Neuronal stem cell (in vitro differentiated cells): ENCODE measurements around the gene GAN.

Experiments used
- DNase-seq: peaks from one replicate; pipeline ENCODE4 v3.0.0-alpha.2; 2013; ENCODE audit warnings: low spot score
- H2AFZ ChIP-seq: one replicate; pipeline ENCODE4 v1.6.1; 2013; ENCODE audit warnings: mild to moderate bottlenecking, low read length, inconsistent platforms
- H2AK5ac ChIP-seq: 2 replicates; pipeline ENCODE4 v1.6.1; 2013; ENCODE audit warnings: low read depth, mild to moderate bottlenecking, inconsistent platforms, low read length, moderate library complexity, mixed read lengths
- H2BK120ac ChIP-seq: 2 replicates; pipeline ENCODE4 v1.6.1; 2013; ENCODE audit warnings: low read depth, mild to moderate bottlenecking, inconsistent platforms, low read length, moderate library complexity, mixed read lengths
- H2BK12ac ChIP-seq: one replicate; pipeline ENCODE4 v1.6.1; 2013; ENCODE audit warnings: low read length, inconsistent platforms
- H2BK15ac ChIP-seq: 2 replicates; pipeline ENCODE4 v1.6.1; 2013; ENCODE audit warnings: mild to moderate bottlenecking, low read length, inconsistent platforms, mixed read lengths
- H2BK5ac ChIP-seq: one replicate; pipeline ENCODE4 v1.6.1; 2013; ENCODE audit warnings: inconsistent platforms, mild to moderate bottlenecking, low read length, moderate library complexity
- H3K14ac ChIP-seq: one replicate; pipeline ENCODE4 v1.6.1; 2013; ENCODE audit warnings: low read length, inconsistent platforms
- H3K18ac ChIP-seq: 2 replicates; pipeline ENCODE4 v1.6.1; 2013; ENCODE audit warnings: low read length, inconsistent platforms
- H3K23ac ChIP-seq: 2 replicates; pipeline ENCODE4 v1.6.1; 2013; ENCODE audit warnings: low read depth, mild to moderate bottlenecking, mixed read lengths, low read length, inconsistent platforms; ENCODE audit not compliant: poor library complexity
- H3K27ac ChIP-seq: replicated peaks from 3 replicates; pipeline ENCODE4 v1.5.1; 2013; ENCODE audit warnings: low read length, inconsistent platforms
- H3K27me3 ChIP-seq, 3 experiments: 2 replicates each; pipeline ENCODE4 v1.6.1; 2013; ENCODE audit warnings: low read length in 3 of 3, mild to moderate bottlenecking in 2 of 3, inconsistent platforms in 1 of 3, low read depth in 1 of 3, mixed read lengths in 1 of 3, moderate library complexity in 1 of 3; ENCODE audit not compliant: control insufficient read depth in 3 of 3, insufficient read depth in 3 of 3
- H3K36me3 ChIP-seq, 2 donors: replicated peaks in 1 of 2; 2 replicates each; pipeline ENCODE4 v1.6.1; 2013; ENCODE audit warnings: low read length in 2 of 2; ENCODE audit not compliant: control insufficient read depth in 2 of 2, insufficient read depth in 2 of 2
- H3K4ac ChIP-seq: 2 replicates; pipeline ENCODE4 v1.6.1; 2013; ENCODE audit warnings: inconsistent platforms, mild to moderate bottlenecking, low read length, moderate library complexity
- H3K4me1 ChIP-seq, 2 donors: 1 replicate in 1 of 2; 2 replicates in 1 of 2; pipeline ENCODE4 v1.6.1; 2013; ENCODE audit warnings: low read length in 2 of 2, low read depth in 1 of 2; ENCODE audit not compliant: control insufficient read depth in 2 of 2, insufficient read depth in 1 of 2
- H3K4me2 ChIP-seq: one replicate; pipeline ENCODE4 v1.6.1; 2013; ENCODE audit warnings: mild to moderate bottlenecking, low read length, inconsistent platforms; ENCODE audit not compliant: insufficient read depth, poor library complexity, severe bottlenecking
- H3K4me3 ChIP-seq, 2 donors: 2 replicates each; pipeline ENCODE4 v1.5.1; 2013; ENCODE audit warnings: low read length in 2 of 2, mild to moderate bottlenecking in 2 of 2, inconsistent platforms in 1 of 2, moderate library complexity in 1 of 2
- H3K79me1 ChIP-seq: one replicate; pipeline ENCODE4 v1.6.1; 2013; ENCODE audit warnings: low read depth, mild to moderate bottlenecking, inconsistent platforms, low read length, moderate library complexity
- H3K9ac ChIP-seq: one replicate; pipeline ENCODE4 v1.6.1; 2013; ENCODE audit warnings: mild to moderate bottlenecking, low read depth, low read length, inconsistent platforms; ENCODE audit not compliant: poor library complexity
- H3K9me3 ChIP-seq, 2 donors: replicated peaks in 1 of 2; 2 replicates each; pipeline versions ENCODE3 to v1.6.1; 2013; ENCODE audit warnings: low read length in 2 of 2, mild to moderate bottlenecking in 2 of 2, inconsistent platforms in 1 of 2, low read depth in 1 of 2, mixed read lengths in 1 of 2, moderate library complexity in 1 of 2; ENCODE audit not compliant: control insufficient read depth in 2 of 2, insufficient read depth in 1 of 2
- H4K8ac ChIP-seq: one replicate; pipeline ENCODE4 v1.6.1; 2013; ENCODE audit warnings: low read depth, mild to moderate bottlenecking, inconsistent platforms, low read length, moderate library complexity
- H4K91ac ChIP-seq: one replicate; pipeline ENCODE4 v1.6.1; 2013; ENCODE audit warnings: low read length, low read depth, mild to moderate bottlenecking, inconsistent platforms; ENCODE audit not compliant: poor library complexity
- WGBS, 2 donors: extraction: QIAGEN DNeasy Blood & Tissue Kit; methylation state at CpG; one replicate each; pipeline ENCODE4 v1.1.7; 2013; ENCODE audit warnings: missing lambda C conversion rate in 2 of 2, mixed read lengths in 1 of 2; ENCODE audit not compliant: insufficient read length in 2 of 2, insufficient replicate concordance in 1 of 2; ENCODE audit errors: extremely low coverage in 2 of 2; 5-methylcytosine and 5-hydroxymethylcytosine counted together

GAN gene

DNA sequence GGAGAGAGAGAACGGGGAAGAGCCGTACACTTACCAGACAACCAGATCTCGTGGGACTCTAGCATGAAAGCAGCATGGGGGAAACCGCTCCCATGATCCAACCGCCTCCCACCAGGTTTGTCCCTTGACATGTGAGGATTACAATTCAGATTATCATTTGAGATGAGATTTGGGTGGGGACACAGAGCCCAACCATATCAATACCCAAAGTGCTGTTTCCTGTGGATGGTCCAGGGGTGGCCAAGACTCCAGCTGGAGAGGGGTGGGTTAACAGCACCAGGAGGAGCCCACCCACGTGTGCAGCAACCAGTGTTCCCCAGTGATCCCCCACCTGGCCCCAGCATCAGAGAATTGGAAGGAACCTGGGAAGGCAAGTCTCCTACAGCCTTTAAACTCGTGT, 79.7 kb downstream of the GAN start:
- H2BK12ac ChIP-seq = no peak overlapping the region
- H3K18ac ChIP-seq = no peak overlapping the region
- H3K9me3 ChIP-seq = no peaks in the 10 kb centered on the region
- H3K27ac ChIP-seq = no peak overlapping the region
- WGBS, 2 donors = no CpG with 5 or more reads among the region's 7 CpGs
- no peak overlapping the region for H3K14ac ChIP-seq
- H3K9ac ChIP-seq = no peak overlapping the region
- H3K79me1 ChIP-seq = no peaks in the 10 kb centered on the region
- H2BK120ac ChIP-seq = no peak overlapping the region
- no peak overlapping the region for H3K4me2 ChIP-seq
- H3K36me3 ChIP-seq = peaks cover 6 to 16% of the 10 kb centered on the region in 2 donors
- H4K91ac ChIP-seq = no peak overlapping the region
- no peak overlapping the region for H3K4me3 ChIP-seq
- no peak for DNase-seq
- H2AFZ ChIP-seq = no peak overlapping the region
- H3K27me3 ChIP-seq = no peaks in the 10 kb centered on the region
- H3K4ac ChIP-seq = no peak overlapping the region
- no peak overlapping the region for H2AK5ac ChIP-seq
- no peak overlapping the region for H3K23ac ChIP-seq
- H2BK5ac ChIP-seq = no peak overlapping the region
- H2BK15ac ChIP-seq = no peak overlapping the region
- no peaks in the 10 kb centered on the region for H3K4me1 ChIP-seq
- H4K8ac ChIP-seq = no peak overlapping the region

DNA sequence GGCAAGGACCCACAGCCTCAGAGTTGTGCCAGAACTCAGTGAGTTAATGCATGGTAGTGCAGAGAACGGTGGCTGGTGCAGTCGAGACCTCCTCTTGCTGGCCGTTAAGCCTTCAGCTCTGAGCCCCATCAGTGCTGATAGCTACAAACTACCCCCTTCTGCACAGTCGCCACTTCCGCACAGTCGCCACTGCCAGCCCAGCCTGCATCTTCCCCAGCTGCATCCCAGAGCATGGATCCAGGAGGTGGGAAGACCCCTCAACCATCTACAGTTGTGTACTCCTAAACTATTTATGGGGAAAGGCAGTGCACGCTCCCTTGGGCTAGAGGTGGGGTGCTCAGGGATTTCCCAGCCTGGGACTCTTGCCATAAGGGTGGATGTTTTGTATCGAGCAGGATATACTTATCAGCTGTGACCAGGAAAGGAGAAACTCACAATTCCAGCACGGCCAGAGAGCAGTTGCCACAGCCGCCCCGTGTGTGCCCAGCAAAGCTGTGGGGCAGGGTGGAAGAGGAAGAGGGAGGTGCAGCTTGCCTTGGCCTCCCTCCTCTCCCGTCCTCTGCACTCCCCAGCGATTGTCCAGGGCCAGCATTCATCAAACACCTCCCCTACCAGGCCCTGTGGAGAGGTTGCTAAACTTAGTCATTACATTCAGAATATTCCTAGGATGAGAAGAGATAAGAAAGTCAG, 80.3 kb downstream of the GAN start:
- Histone ChIP-seq H3K36me3 (peaks cover 6 to 9% of the 10 kb centered on the region in 2 donors), H3K9ac (peak overlapping the region; percentile 25), H2BK5ac (no peak overlapping the region), H3K9me3 (no peaks in the 10 kb centered on the region), H3K4me3 (no peak overlapping the region), H3K4me2 (no peak overlapping the region), H3K27me3 (no peaks in the 10 kb centered on the region), H3K4me1 (no peaks in the 10 kb centered on the region), H3K79me1 (no peaks in the 10 kb centered on the region), H2AFZ (no peak overlapping the region), H2BK12ac (peak overlapping the region; percentile 12), H3K4ac (no peak overlapping the region), H3K14ac (no peak overlapping the region), H3K23ac (no peak overlapping the region), H3K27ac (no peak overlapping the region), H3K18ac (peak overlapping the region; percentile 24), H2AK5ac (peak overlapping the region; percentile 21), H2BK120ac (no peak overlapping the region), H4K8ac (no peak overlapping the region), H2BK15ac (no peak overlapping the region), H4K91ac (no peak overlapping the region)
- WGBS, 2 donors = no CpG with 5 or more reads among the region's 13 CpGs
- DNase-seq = no peak

DNA sequence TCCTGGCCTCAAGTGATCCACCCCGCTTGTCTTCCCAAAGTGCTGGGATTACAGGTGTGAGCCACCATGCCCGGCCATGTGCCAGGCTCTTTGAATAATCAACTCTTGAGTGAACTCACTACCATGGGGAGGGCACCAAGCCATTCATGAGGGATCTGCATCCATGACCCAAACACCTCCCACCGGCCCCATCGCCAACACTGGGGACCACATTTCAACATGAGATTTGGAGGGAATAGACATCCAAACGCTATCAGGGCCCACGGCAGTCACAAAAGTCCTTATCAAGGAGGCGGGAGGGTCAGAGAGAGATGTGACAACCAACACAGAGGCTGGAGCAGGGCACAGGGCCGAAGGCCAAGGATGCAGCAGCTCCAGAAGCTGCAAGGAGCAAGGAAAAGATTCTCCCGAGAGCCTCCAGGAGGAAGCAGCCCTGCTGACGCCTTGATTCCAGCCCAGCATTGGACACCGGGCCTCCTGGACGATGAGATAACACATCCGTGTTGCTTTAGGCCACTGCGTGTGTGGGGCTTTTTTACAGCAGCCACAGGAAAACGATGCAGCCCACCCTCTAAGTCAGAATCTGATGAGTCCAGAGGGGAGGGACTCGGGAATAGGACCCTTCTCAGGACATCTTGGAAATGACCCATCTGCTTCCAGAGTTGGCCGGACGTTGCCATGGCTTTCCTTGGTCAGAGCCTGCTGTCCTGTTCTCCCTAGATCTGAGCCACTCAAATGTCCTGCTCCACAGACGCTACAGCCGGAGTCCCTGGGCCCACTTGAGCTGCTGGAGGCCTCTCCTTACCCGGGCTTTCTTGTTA, 82.5 kb downstream of the GAN start:
- Histone ChIP-seq H4K8ac (no peak overlapping the region), H3K14ac (no peak overlapping the region), H2BK5ac (no peak overlapping the region), H3K18ac (no peak overlapping the region), H3K27me3 (no peaks in the 10 kb centered on the region), H2BK12ac (no peak overlapping the region), H2BK15ac (peak overlapping the region; percentile 9), H3K4me1 (no peaks in the 10 kb centered on the region), H3K9me3 (no peaks in the 10 kb centered on the region), H3K23ac (no peak overlapping the region), H3K9ac (no peak overlapping the region), H4K91ac (no peak overlapping the region), H3K4ac (no peak overlapping the region), H3K4me2 (no peak overlapping the region), H3K27ac (no peak overlapping the region), H2AK5ac (peak overlapping the region; percentile 57), H3K36me3 (no peaks in the 10 kb centered on the region), H2AFZ (no peak overlapping the region), H2BK120ac (no peak overlapping the region), H3K4me3 (no peak overlapping the region), H3K79me1 (no peaks in the 10 kb centered on the region)
- no CpG with 5 or more reads among the region's 21 CpGs for WGBS, 2 donors
- DNase-seq = no peak

DNA sequence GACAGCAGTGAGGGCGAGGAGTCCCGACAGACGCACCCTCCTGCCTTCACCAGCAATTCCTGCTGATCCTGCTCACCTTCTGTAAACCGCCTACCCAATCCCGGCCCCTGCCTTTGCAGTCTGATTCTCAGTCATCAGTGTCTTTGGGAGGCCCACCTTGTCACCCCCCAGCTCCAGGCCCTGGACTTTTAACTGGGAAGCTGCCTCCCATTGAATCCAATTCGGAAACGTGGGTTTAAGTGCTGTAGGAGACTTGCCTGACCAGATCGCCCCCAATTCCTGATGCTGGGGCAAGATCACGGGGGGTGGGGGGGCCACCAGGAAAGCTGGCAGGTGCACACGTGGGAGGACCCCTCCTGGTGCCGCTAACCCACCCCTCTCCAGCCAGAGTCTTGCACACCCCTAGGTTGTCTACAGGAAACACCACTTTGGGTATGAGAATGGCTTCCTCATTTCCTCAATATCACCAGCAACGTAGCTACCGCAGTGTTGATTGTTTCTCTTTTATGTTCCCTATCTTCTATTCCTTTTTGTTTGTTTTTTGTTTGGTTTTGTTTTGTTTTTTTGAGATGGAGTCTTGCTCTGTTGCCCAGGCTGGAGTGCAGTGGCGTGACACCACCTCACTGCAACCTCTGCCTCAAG, 83.2 kb downstream of the GAN start:
- Histone ChIP-seq H4K8ac (no peak overlapping the region), H3K9ac (no peak overlapping the region), H3K4ac (no peak overlapping the region), H3K27ac (no peak overlapping the region), H2AFZ (no peak overlapping the region), H3K18ac (no peak overlapping the region), H3K4me1 (no peaks in the 10 kb centered on the region), H3K79me1 (no peaks in the 10 kb centered on the region), H2AK5ac (peak overlapping the region; percentile 57), H3K4me2 (no peak overlapping the region), H3K27me3 (no peaks in the 10 kb centered on the region), H3K23ac (no peak overlapping the region), H3K36me3 (no peaks in the 10 kb centered on the region), H2BK15ac (no peak overlapping the region), H3K4me3 (no peak overlapping the region), H2BK12ac (no peak overlapping the region), H3K9me3 (no peaks in the 10 kb centered on the region), H3K14ac (no peak overlapping the region), H4K91ac (no peak overlapping the region), H2BK5ac (no peak overlapping the region), H2BK120ac (no peak overlapping the region)
- no CpG with 5 or more reads among the region's 14 CpGs for WGBS, 2 donors
- DNase-seq = no peak
